HG02870 (cell line): ENCODE results near the gene BSN.
A peak's percentile ranks its signal among the peaks of the same experiment; 100 is the strongest.
"Not testable (repeated sequence)": the region's sequence is repeated elsewhere in the genome, so short reads cannot be mapped to it uniquely, and the experiment has no call there.

Experiments
- ATAC-seq: cut with Tn5 transposase; IDR thresholded peaks from one replicate; pipeline ENCODE4 v1.9.1; 2021; ENCODE audit warnings: mild to moderate bottlenecking, moderate library complexity; ENCODE audit not compliant: unreplicated experiment

BSN gene

GRCh38 chr3:49689046-49689907, 135.0 kb downstream of the BSN start, which contains the start of the genes MST1 and RNF123:
MST1 (minus strand) TSS chr3:49689474; CDS start chr3:49688691, 783 bp downstream.
RNF123 (plus strand) TSS chr3:49689557; CDS start chr3:49691166, 1,609 bp downstream.
- ATAC-seq = peak; percentile 59

GRCh38 chr3:49689908-49690624, 135.8 kb downstream of the BSN start:
- ATAC-seq = not testable (repeated sequence)

GRCh38 chr3:49690856-49691255, 136.6 kb downstream of the BSN start:
- not testable (repeated sequence) for ATAC-seq

GRCh38 chr3:49691481-49691880, 137.2 kb downstream of the BSN start:
- ATAC-seq = not testable (repeated sequence)

DNA sequence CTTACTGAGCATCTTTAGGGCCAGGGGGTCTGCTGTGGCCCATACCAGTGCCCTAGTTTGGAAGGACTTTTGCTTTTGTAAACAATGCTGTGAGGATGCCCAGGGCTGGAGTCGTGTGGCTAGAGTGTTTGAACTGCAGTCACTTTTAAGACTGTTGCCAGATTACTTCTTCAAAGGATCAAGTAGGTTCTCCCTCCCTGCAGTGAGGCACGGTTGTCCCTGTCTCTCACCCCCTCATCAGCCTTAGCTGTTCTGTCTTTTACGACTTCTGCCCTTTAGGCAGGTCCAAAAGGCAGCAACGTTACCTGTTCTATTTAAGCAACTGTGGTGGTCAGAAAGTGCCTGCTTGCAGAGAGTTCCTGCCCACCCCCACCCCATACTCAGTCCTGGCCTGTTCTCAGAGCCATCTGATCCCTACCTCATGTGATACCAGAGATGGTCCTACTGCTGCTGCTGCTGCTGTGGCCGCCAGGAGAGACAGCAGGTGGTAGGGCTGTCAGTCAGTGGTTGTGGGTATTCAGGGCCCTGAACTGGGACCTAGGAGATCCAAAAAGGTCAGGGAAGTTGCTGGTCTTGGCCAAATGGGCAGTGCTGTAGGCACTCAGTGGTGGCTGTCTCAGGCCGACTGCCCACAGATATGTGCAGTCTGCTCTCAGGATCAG, 140.3 kb downstream of the BSN start:
- ATAC-seq = not testable (repeated sequence)

DNA sequence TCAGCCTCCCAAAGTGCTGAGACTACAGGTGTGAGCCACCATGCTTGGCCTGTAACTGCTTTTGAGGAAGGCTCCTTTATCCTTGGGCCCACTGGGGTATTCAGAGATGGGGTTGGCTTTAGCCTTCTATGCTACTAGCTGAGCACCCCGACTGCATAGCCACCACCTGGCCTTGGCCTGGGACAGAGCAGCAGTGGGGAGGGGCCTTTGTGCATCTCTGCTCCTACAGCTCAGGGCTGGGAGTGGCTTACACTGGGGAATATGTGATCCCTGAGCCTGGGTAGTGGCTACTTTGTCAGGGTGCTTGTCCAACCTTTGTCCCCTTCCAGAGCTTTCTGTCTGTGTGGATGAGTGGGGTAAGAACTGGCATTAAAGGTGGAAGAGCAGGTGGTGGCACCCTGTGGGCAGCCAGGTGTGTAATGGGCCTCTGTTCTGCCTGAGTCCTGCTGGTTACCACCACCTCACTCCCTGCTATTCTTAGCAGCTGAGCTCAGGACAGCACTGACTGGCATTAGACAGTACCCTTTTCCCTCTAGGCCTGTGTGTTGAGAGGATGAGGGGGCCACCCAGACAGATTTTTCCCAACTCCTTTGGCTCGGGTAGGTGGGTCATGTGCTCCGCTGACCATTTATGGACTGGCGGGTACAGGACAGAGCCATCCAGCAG, 141.2 kb downstream of the BSN start:
- not testable (repeated sequence) for ATAC-seq

- ATAC-seq = no peak
These were observed 145.2 kb downstream of the BSN start for GRCh38 chr3:49699281-49699979.

GRCh38 chr3:49700014-49700413, 145.7 kb downstream of the BSN start:
- ATAC-seq = no peak

- ATAC-seq = no peak
These were observed 146.3 kb downstream of the BSN start for GRCh38 chr3:49700453-49701128.

- ATAC-seq = no peak
These were observed 147.3 kb downstream of the BSN start for GRCh38 chr3:49701388-49702077.

- no peak for ATAC-seq
These were observed 148.4 kb downstream of the BSN start for GRCh38 chr3:49702672-49703071.

- ATAC-seq = peak; percentile 71
These were observed 149.2 kb downstream of the BSN start for GRCh38 chr3:49703443-49703927.

DNA sequence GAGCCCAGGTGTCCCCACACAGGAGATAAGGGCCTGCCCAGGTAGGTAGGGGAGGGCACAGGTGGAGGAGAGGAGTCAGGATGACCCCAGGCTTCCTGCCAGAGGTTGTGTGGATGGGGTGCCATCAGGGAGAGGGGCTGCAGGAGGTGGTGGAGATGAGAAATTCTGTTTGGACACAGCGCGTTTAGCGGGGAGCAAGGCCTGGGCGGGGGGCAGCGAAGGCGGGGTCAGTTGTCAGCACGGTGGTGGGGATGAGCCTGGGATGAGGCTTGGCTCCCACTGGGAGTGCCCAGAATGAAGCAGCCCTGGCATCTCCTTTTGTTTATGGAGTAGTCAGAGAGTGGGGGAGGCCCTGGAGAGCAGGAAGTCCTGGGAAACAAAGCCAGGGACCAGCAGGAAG, 149.7 kb downstream of the BSN start:
- ATAC-seq = no peak

DNA sequence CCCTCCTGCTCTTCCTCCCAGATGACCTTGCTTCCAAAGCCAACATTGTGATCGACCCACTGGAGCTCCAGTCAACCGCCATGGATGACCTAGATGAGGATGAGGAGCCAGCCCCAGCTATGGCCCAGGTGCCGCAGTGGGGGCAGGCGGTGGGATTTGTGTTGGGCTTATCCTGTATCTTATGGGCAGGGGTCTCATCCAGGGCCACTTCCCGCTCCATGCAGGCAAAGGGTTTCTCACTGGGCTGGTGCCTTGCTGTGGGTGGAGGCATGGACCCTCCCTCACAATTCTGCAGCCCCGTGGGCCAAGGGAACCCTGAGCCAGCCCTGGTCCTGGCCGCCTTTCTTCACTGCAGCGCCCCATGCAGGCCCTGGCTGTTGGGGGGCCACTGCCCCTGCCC, 150.4 kb downstream of the BSN start:
- ATAC-seq = no peak

DNA sequence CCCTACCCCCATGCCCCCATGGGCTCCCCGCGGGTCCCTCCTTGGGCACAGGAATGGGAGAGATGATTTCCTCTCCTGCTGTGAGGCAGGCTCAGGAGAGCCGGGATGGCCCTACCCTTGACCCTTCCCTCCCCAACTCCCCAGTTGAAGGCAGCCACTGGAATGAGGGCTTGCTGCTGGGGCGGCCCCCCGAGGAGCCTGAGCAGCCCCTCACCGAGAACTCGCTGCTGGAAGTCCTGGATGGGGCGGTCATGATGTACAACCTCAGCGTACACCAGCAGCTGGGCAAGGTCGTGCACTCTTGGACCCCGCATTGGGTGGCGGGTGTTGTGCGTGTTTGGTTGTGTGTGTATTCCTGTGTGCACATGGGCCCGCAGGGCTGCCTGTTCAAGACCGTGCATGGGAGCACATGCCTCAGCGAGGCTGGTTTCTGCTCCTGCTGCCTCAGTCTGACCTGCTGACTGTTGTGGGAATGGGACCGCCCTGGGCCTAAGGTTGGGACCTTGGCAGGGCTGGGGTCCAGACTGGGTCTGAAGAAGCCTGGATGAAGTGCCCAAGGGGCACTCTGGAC, 151.2 kb downstream of the BSN start:
- no peak for ATAC-seq

DNA sequence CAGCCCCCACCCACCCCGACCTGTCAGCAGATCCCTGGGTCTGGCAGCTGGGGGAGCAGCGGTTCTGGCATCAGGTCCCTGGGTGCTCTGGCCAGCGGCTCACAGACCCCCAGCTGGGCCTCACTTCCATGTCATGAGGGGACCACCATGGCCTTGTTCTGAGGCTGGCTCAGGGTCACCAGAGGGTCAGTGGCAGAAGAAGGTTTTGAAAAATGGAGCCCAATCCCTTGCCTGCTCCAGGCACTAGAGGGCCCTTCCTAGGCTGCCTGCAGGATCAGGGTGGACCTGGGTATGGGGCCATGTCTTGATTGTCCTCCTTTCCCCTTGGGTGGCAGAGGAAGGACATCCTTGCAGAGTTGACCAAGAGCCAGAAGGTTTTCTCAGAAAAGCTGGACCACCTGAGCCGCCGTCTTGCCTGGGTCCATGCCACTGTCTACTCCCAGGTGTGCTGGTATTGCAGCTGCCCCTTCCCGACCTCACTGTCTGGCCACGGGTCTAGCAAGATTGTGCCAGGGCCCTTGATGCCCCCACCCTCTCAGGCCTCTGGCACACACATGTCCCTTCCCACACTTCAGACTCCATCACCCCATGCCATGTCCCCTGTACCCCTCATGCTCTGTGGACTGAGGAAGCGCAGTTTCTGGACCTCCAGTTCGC, 152.3 kb downstream of the BSN start:
- ATAC-seq = no peak

GRCh38 chr3:49707113-49707480, 152.8 kb downstream of the BSN start:
- no peak for ATAC-seq

DNA sequence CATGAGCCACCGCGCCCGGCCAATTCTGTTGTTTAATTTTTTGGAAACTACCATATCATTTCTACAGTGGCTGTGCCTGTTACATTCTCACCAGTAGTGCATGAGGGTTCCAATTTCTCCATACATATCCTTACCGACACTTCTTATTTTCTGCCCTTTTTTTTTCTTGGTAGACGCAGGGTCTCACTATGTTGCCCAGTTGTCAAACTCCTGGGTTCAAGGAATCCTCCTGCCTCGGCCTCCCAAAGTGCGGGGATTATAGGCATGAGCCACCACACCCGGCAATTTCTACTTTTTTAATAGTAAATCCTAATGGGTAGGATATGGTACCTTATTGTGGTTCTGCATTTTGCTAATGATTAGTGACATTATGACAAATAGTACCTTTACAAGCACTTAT, 155.6 kb downstream of the BSN start:
- no peak for ATAC-seq
